Activated naive CD4-positive, alpha-beta T cell treated with anti-CD3 and anti-CD28 coated beads, Interleukin-2, amount 50 U/mL, for 24 hours (primary cell): Measurements from ENCODE around the gene AGO1.
"Not testable (repeated sequence)": the region's sequence is repeated elsewhere in the genome, so short reads cannot be mapped to it uniquely, and the experiment has no call there.

Experiments used
- H3K27ac Mint-ChIP-seq: one replicate; pipeline ENCODE4 v1.8.0; 2021; ENCODE audit warnings: mild to moderate bottlenecking, mixed read lengths
- H3K27me3 Mint-ChIP-seq: one replicate; pipeline ENCODE4 v1.8.0; 2021; ENCODE audit warnings: mixed read lengths
- H3K36me3 Mint-ChIP-seq: one replicate; pipeline ENCODE4 v1.8.0; 2021; ENCODE audit warnings: mixed read lengths
- H3K4me1 Mint-ChIP-seq: one replicate; pipeline ENCODE4 v1.8.0; 2021; ENCODE audit warnings: mixed read lengths
- H3K4me3 Mint-ChIP-seq: one replicate; pipeline ENCODE4 v1.8.0; 2021; ENCODE audit warnings: mild to moderate bottlenecking, mixed read lengths
- H3K9me3 Mint-ChIP-seq: one replicate; pipeline ENCODE4 v1.8.0; 2021; ENCODE audit warnings: mixed read lengths

The AGO1 gene

DNA sequence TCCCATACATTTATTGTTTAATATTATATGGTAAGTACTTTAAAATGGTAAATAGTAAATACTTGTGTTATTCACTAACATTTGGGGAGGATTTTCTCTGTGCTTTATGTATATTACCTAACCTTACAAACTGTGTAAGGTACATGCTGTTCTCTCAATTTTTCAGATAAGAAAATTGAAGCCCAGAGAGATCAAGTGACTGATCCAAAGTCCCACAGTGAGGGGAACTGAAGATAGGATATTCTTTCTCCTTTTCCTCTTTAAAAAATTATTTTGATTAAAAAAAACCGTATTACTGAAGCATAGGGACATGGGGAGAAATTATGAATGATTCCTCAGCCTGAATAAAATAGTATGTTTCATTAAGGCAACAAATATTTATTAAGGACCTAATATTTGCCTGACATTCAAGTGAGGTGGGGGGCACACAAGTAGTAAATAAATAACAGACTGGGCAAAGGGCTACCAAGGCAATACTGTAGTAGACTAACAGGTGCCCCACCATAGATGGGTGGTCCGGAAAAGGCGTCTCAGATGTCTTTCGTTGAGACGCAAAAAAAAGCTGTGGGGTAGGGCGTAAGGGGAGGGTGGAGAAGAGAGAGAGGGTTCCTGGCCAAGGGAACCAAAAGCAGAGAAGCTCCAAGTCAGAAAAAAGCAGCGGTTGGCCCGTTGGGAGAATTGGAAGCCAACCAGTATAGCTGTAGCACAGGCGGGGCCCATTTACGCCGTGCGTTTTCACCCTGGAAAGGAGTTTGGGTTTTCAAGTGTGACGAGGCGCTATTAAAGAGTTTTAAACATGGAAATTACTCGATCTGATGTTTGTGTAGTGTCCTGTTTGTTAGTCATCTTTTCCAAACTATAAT, 47.0 kb downstream of the AGO1 start:
- Mint-ChIP-seq H3K27ac (peak overlapping the region; percentile 97), H3K36me3 (no peaks in the 10 kb centered on the region), H3K9me3 (no peaks in the 10 kb centered on the region), H3K4me1 (peaks cover 41% of the 10 kb centered on the region), H3K27me3 (no peaks in the 10 kb centered on the region), H3K4me3 (peak overlapping the region; percentile 95)

DNA sequence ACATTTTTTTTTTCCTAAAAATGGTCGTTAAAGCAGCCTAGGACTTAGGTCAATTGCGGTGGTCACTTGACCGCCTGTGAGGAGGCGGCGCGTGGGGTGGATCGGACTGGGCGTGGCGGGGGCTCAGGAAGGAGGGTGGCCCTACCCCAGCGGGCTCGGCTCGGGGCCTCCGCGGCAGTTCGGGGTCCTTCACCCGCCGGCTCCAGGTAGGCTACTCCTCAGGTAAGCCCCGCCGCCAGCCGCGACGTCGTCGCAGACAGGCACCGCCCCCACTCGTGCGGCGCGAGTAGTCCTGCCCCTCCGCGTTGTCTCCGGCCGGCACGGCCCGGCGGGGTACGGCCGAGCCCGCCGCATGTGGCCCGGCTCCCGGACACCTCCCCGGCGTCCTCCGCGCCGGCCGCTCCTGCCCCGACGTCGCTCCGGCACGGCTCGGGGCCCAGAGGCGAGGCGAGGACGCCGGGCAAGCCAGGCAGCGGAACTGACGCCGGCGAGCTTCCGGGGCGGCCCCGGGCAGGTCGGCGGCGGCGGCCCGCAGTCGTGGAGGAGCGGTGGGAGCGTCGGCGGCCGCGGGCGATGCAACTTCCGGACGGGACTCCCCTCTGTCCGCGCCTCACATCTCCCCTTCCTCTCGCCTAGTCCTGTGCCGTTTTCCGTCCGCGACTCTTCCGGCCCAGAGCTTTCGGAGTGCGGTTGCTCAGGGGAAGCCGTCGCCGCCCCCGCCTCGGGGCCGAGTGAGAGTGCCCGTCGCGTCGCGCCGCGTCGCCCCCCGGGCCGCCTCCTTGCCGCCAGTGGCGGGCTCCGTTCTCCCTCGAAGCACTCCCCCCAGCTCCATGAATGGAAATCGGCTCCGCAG, 47.8 kb downstream of the AGO1 start, which contains the start of gene AGO3:
AGO3 (plus strand) TSS at position 513 of the 853 bp plus-strand sequence; CDS start at position 835, 322 bp downstream.
- peaks cover 43% of the 10 kb centered on the region for H3K4me1 Mint-ChIP-seq
- H3K4me3 Mint-ChIP-seq, result peak within 1 kb of the TSS; percentile 95
- no peaks in the 10 kb centered on the region for H3K9me3 Mint-ChIP-seq
- H3K36me3 Mint-ChIP-seq, result no peaks in the 10 kb centered on the region
- peak within 1 kb of the TSS; percentile 97 for H3K27ac Mint-ChIP-seq
- H3K27me3 Mint-ChIP-seq, result no peaks in the 10 kb centered on the region

DNA sequence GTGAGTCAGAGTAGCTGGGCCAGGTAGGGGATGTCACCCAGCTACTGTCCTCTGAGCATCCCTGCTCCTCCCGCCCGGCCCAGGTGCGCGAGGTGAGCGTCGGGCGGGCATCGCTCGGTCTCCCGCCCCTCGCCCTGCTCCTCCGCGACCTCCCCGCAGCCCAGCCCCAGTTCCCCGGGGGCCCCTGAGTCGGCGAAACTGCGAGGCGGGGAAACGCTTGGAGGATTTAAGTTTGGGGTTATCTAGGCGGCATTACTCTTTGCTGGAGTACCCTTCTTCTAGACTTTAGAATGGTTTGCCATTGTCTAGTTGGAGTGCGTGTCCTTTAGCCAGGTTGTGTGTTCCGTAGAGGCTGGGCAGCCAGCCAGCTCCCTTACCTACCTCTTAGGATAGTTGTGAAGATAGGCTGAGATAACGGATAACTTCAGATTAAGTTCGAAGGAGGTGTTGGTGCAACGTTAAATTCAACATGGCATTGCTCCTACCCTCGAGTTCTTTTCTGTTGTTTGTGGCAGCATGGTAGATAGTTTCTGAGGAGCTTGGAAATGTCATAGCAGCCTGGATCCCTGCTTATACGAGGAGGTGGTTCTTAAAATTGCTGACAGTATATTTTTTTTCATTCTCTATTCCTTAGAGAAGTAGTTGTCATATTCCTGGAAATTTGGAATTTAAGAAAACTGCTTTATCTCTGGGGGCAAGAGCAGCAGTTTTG, 48.6 kb downstream of the AGO1 start:
- Mint-ChIP-seq H3K27me3 (no peaks in the 10 kb centered on the region), H3K4me3 (peak overlapping the region; percentile 95), H3K4me1 (peaks cover 49% of the 10 kb centered on the region), H3K36me3 (no peaks in the 10 kb centered on the region), H3K9me3 (no peaks in the 10 kb centered on the region), H3K27ac (peak overlapping the region; percentile 94)

DNA sequence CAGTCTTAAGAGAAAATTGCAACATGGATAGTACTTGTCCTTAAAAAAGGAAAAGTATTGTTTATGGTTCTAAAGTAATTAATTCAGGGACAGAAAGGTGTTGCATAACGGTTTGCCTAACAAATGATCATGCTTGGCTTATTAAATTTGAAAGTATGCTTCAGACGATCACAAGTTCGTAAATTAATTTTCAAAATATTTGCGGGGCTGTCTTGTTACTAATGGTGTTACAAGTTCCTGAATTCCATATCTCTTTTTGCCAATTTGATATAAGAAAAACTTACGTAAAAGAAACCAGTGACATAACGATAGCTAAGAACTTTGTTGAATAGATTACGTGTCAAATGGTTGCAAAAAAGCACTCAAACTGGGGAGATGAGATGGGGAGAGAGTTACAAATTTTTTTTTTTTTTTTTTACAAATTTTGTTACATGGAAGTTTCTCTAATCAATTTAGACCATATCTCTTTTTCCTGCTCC, 49.2 kb downstream of the AGO1 start:
- H3K4me3 Mint-ChIP-seq, result peak overlapping the region; percentile 95
- no peaks in the 10 kb centered on the region for H3K9me3 Mint-ChIP-seq
- H3K27ac Mint-ChIP-seq, result peak overlapping the region; percentile 48
- no peaks in the 10 kb centered on the region for H3K27me3 Mint-ChIP-seq
- no peaks in the 10 kb centered on the region for H3K36me3 Mint-ChIP-seq
- peaks cover 50% of the 10 kb centered on the region for H3K4me1 Mint-ChIP-seq

DNA sequence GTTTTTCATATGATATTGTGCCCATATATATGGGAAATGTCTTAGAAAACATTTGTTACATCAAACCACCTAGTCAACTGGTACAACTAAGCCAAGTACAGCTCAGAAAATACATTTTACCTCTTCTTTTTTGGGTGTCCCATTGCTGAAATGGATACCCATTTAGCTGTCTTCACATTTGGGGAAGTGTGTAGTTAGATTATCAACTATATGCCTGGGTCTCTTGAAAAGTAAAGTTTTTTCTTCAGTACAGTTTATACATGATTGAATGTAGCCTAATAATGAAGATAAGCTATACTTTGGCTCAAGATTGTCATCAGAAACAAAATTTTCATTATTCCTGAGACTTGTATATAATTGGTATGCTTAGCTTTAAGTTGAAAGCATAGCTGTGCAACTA, 49.9 kb downstream of the AGO1 start:
- no peaks in the 10 kb centered on the region for H3K9me3 Mint-ChIP-seq
- no peaks in the 10 kb centered on the region for H3K36me3 Mint-ChIP-seq
- no peak overlapping the region for H3K27ac Mint-ChIP-seq
- H3K27me3 Mint-ChIP-seq, result no peaks in the 10 kb centered on the region
- H3K4me1 Mint-ChIP-seq, result peaks cover 50% of the 10 kb centered on the region
- peak overlapping the region; percentile 95 for H3K4me3 Mint-ChIP-seq

DNA sequence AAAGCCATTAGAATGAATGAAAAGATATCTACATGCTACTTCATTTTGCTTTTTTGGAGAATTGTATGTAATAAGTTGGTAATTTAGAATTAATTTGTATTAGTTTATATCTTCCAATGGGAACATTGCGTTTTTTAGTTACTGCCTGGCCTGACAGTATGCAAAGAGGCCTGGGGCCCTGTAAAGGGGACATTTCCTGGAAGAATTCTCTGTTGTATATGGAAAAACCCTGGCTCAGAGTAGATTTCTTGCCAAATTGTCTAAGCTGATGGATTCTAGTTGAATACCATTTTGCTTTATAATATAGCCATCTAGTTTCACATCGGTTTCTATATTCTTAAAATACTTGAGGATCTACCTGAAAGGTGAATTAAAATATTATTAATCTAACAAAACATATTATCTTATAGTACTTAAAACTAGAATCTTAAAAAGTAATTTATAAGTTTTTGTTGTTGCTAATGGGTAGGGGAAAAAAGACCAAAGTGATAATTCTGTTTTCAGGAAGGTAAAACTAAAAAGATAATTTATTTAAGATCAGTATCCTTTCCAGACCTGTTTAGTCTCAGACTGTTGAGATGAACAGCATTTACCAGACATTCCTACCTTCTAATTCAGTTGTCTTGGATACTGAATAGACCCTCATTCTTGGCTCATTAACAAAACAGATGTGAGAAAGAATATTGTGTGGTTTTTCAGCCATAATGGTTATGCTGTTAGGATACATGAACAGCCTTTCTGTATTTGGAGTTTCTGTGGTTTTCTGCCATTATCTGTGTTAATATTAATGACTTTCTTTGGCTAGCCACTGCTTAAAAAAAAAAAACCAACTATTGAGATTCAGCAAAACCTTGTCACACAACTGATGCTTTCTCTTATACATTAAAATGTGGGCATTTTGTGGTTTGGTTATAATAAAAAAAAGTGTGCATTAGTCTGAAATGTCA, 52.7 kb downstream of the AGO1 start:
- H3K27me3 Mint-ChIP-seq, result no peaks in the 10 kb centered on the region
- no peak overlapping the region for H3K27ac Mint-ChIP-seq
- no peaks in the 10 kb centered on the region for H3K9me3 Mint-ChIP-seq
- H3K4me1 Mint-ChIP-seq, result peaks cover 52% of the 10 kb centered on the region
- H3K36me3 Mint-ChIP-seq, result peaks cover under 1% of the 10 kb centered on the region
- no peak overlapping the region for H3K4me3 Mint-ChIP-seq

DNA sequence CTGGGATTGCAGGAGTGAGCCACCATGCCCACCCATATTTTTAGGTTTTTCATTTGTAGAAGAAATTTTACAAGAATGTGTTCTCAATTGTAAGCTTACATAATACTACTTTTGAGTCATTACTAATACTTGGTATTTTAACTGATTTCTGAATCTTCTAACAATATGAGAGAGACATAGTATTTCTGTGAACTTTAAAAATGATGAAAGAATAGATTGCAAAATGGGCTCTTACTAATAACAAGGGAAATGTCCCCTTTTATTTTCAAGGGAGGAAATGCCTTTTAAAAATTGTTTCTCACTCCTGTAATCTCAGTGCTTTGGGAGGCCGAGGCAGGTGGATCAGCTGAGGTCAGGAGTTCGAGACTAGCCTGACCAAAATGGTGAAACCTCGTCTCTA, 53.8 kb downstream of the AGO1 start:
- Mint-ChIP-seq H3K4me1 (peaks cover 60% of the 10 kb centered on the region), H3K9me3 (no peaks in the 10 kb centered on the region), H3K27ac (no peak overlapping the region), H3K4me3 (no peak overlapping the region), H3K36me3 (peaks cover 4% of the 10 kb centered on the region), H3K27me3 (no peaks in the 10 kb centered on the region)

DNA sequence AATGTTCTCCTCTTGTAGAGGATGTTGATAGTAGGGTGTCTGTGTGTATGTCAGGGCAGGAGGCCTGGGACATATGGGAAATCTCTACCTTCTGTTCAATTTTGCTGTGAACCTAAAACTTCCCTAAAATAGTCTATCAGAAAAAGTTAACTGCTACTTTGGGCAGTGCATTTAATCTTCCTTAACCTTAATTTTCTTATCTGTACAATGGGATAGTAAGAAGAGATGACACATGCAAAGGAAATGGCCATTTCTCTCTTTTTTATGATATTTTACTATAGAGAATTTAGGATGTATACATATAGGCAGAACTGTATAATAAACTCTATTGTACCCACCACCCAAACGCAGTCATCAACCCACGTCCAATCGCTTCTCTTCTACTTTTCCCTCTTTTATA, 56.5 kb downstream of the AGO1 start:
- Mint-ChIP-seq H3K4me3 (no peak overlapping the region), H3K36me3 (peaks cover 6% of the 10 kb centered on the region)

DNA sequence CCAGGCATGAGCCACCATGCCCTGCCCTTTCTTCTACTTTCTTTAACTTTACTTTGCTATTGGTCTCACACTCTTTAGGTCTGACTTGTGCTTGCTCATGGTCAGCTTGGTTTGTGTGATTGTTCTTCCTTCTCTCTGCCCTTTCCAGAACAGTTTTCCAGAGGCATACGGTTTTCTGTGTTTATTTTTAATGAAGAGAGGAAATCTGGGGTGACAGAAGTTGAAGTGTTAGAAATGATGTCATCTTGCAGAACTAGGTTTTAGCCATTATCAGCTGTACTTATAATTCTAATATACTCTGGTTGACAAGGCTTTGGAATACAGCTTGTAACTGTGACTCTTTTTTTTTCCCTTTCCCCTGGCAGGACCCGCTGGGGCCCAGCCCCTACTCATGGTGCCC, 62.3 kb downstream of the AGO1 start:
- Mint-ChIP-seq H3K9me3 (no peaks in the 10 kb centered on the region), H3K36me3 (peaks cover 19% of the 10 kb centered on the region), H3K27ac (no peak overlapping the region), H3K4me1 (peaks cover 65% of the 10 kb centered on the region), H3K27me3 (no peaks in the 10 kb centered on the region), H3K4me3 (no peak overlapping the region)

More for the DNA sequence above, 56.5 kb downstream of the AGO1 start:
- Mint-ChIP-seq H3K27me3 (no peaks in the 10 kb centered on the region), H3K27ac (no peak overlapping the region), H3K9me3 (no peaks in the 10 kb centered on the region), H3K4me1 (peaks cover 56% of the 10 kb centered on the region)

DNA sequence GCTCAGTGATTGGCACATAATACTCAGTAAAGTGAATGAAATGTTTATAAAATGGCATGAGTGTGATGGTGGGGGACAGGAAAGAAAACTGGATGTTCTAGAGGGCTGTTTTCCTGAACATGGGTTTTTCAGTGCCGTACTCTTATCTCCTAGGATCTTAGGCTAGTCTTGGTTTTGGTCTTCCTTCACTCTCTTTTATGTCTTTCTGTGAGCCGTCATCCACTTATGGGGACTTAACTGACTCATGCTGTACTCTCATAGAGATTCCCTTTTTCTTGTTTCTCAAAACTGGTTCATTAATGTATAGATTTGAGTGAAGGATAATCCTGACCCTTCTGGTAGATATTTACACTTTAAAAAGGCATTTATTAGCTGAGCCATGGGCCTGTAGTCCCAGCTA, 64.5 kb downstream of the AGO1 start:
- Mint-ChIP-seq H3K4me1 (peaks cover 48% of the 10 kb centered on the region), H3K27ac (no peak overlapping the region), H3K9me3 (no peaks in the 10 kb centered on the region), H3K36me3 (peaks cover 17% of the 10 kb centered on the region), H3K27me3 (no peaks in the 10 kb centered on the region), H3K4me3 (no peak overlapping the region)

DNA sequence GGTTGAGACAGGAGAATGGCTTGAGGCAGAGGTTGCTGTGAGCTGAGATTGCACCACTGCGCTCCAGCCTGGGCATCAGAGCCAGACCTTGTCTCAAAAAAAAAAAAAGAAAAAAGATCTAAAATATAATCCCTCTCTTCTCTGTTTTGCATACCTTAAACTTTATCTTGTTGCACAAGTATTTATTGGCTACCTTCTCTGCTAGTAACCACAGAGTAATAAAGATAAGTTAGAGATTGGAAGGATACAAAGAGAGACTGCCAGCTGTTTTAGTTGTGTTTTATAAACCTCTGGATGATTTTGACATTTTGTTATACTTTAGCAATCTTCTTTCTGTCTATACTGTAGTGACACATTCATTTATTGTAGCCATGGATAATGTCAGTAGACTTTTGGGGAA, 75.5 kb downstream of the AGO1 start:
- Mint-ChIP-seq H3K4me1 (peaks cover 13% of the 10 kb centered on the region), H3K4me3 (no peak overlapping the region), H3K27me3 (no peaks in the 10 kb centered on the region), H3K27ac (no peak overlapping the region), H3K9me3 (peaks cover 3% of the 10 kb centered on the region), H3K36me3 (peaks cover 11% of the 10 kb centered on the region)

DNA sequence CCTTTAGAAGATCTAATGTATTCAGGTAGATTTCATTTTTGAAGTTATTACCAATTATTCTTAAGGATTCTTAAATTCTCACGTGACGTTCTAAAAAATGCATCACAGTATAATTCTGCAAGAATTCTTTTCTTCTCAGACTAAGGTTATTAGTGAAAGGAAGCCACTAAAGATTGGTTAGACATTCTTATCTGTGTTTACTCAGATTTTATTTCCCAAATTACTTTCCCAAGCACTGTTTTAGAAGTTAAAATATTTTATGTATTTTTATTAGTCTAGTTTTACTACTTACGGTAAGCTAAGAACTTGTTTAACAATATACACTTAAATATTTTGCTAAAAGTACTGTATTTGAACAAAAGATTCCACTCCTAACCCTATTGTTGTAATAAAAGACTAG, 76.3 kb downstream of the AGO1 start:
- H3K4me1 Mint-ChIP-seq, result peaks cover 16% of the 10 kb centered on the region
- no peaks in the 10 kb centered on the region for H3K27me3 Mint-ChIP-seq
- H3K27ac Mint-ChIP-seq, result no peak overlapping the region
- H3K9me3 Mint-ChIP-seq, result peaks cover 4% of the 10 kb centered on the region
- H3K36me3 Mint-ChIP-seq, result peaks cover 13% of the 10 kb centered on the region
- H3K4me3 Mint-ChIP-seq, result no peak overlapping the region

DNA sequence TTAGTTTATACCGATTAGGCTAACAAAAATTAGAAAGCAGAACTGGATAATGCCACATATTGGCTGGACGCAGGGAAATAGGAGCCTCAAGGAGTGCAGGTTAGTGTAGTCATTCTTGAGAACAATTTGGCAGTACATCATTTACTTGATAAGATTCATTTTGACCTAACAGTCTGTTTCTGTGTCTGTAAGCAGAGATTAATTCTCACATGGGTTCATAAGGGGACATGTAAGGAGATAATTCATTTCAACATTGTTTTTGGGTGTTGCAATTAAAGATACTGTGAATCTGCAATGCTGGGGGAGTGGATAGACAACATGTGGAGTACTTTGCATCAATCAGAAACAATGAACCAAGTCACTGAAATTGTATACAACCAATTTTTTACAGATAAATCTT, 79.9 kb downstream of the AGO1 start:
- Mint-ChIP-seq H3K9me3 (peaks cover 4% of the 10 kb centered on the region), H3K27me3 (no peaks in the 10 kb centered on the region), H3K4me3 (no peak overlapping the region), H3K4me1 (peaks cover 23% of the 10 kb centered on the region), H3K27ac (no peak overlapping the region), H3K36me3 (peaks cover 12% of the 10 kb centered on the region)

DNA sequence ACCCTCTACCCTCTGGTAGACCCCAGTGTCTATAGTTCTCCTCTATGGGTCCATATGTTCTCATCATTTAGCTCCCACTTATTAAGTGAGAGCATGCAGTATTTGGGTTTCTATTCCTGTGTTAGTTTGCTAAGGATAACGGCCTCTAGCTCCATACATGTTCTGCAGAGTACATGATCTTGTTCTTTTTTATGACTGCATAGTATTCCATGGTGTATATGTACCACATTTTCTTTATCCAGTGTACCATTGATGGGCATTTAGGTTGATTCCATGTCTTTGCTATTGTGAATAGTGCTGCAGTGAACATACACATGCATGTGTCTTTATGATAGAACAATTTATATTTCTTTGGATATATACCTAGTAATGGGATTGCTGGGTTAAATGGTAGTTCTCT, 81.3 kb downstream of the AGO1 start:
- H3K9me3 Mint-ChIP-seq, result not testable (repeated sequence)

More for the DNA sequence above, 81.3 kb downstream of the AGO1 start:
- H3K4me1 Mint-ChIP-seq, result peaks cover 21% of the 10 kb centered on the region
- H3K4me3 Mint-ChIP-seq, H3K27ac Mint-ChIP-seq, H3K27me3 Mint-ChIP-seq: not testable (repeated sequence)
- peaks cover 22% of the 10 kb centered on the region for H3K36me3 Mint-ChIP-seq
